ENCODE results near the gene SGPL1. TPM values are rescaled to one million over a fixed set of nuclear protein-coding genes. Genes with fewer than 3 reads are reported as not detected.

SGPL1 gene
- total and polyA plus RNA-seq, 2 of the 8 experiments (the other 6 are each of a cell fraction or from before 2014, with no cell fraction given): 20.5 to 51.6 TPM

DNA sequence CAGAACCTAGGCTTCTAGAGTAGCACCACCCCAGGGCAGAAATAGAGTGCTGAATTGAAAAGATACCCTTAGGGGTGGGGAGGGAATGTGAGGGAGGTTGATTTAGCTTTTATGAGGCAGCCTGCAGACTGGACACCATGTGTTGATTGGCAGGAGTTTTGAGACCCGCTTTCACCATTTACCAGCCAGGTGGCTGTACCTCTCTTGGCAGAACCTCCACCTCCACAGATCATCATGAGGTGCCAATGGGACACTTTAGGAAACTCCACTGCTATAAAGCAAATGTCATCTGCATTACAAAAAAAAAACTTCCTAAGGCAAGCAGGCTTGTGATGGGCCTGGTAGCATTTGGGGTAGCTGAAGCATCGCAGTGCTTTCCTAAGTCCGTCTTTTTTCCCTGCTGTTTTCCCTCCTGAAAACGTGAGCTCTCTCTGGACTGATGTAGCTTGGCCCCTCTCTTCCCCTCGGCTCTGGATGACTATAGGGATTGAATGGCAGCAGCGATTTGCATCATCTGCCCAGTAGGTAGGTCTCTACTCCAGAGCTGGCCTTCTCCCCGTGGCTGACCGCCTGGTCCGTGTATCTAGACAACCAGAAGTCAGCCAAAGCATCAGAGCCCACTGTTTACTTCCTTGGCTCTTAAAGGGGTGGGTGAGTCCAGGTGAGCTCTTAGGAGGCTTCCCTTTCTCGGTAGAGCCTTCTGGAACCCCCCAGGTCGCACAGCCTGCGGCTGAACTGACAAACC, 71.3 kb downstream of the SGPL1 start:
- H2AFZ ChIP-seq (ENCODE audit: low read length): no peak overlapping the region; the same call in 1 of the 2 replicates
- DNase-seq (ENCODE audit: low read depth in 1 of 2, low spot score in 2 of 2): no peak
- no peak overlapping the region for H2BK15ac ChIP-seq (ENCODE audit: low read length)
- ChIA-PET POLR2A (ENCODE audit: partially characterized antibody) (interaction anchor here (0.6 to 3.2 kb wide), 8 partner anchors 9 to 328 kb away, joined by 3 to 12 read pairs (median 4); no protein-coding TSS in a partner anchor), CTCF (ENCODE audit: partially characterized antibody) (interaction anchor here (0.6 to 2.0 kb wide), 11 partner anchors 8 to 358 kb away, joined by 3 to 10 read pairs (median 4); no protein-coding TSS in a partner anchor)
- H2BK12ac ChIP-seq (ENCODE audit: low read depth, low read length): no peak overlapping the region
- H3K4me2 ChIP-seq (ENCODE audit: insufficient read depth in 1 of 2, low read depth in 2 of 2, low read length in 2 of 2): peak overlapping the region; percentile 81 to 82
- no peak overlapping the region; a peak in 1 of 7 replicates for H3K9ac ChIP-seq (replicated peaks in 1 of 4; ENCODE audit: extremely low read depth in 1 of 4, low read depth in 3 of 4, low read length in 3 of 4)
- H4K5ac ChIP-seq (ENCODE audit: insufficient read length, low read depth, low read length): no peak overlapping the region
- H2AK5ac ChIP-seq (ENCODE audit: low read depth, low read length): no peak overlapping the region; the same call in 1 of the 2 replicates
- no peak overlapping the region for H2BK20ac ChIP-seq (ENCODE audit: low read length)
- no peaks in the 10 kb centered on the region for H3K9me3 ChIP-seq (ENCODE audit: insufficient read depth in 2 of 2, low read depth in 1 of 2, low read length in 1 of 2)
- H3K4me1 ChIP-seq (replicated peaks in 1 of 4; ENCODE audit: control insufficient read depth in 3 of 4, insufficient read depth in 4 of 4, low read length in 3 of 4): peaks cover 6 to 19% (median 12%) of the 10 kb centered on the region in 4 experiments; a peak in 6 of 7 replicates
- no peak for TF ChIP-seq NRF1 (IDR thresholded peaks at IDR 0.05; ENCODE audit: low read depth, low read length)
- no peak for TF ChIP-seq EZH2 (IDR thresholded peaks at IDR 0.05; ENCODE audit: low read depth, low read length, severe bottlenecking)
- TF ChIP-seq CTBP2 (IDR thresholded peaks at IDR 0.05; ENCODE audit: borderline replicate concordance, insufficient read depth, insufficient read length, low read length): no peak
- TF ChIP-seq SAP30 (IDR thresholded peaks at IDR 0.05; ENCODE audit: insufficient read depth, insufficient replicate concordance, low read length): no peak
- TF ChIP-seq ATF2 (IDR thresholded peaks at IDR 0.05; ENCODE audit: low read length): no peak
- no peak for TF ChIP-seq SRF (IDR thresholded peaks at IDR 0.05; ENCODE audit: low read depth, low read length)
- H3K56ac ChIP-seq (replicated peaks; ENCODE audit: insufficient read length, low read depth, low read length): no peak overlapping the region
- no peak overlapping the region for H3K27ac ChIP-seq (ENCODE audit: low read depth, low read length)
- H3K27me3 ChIP-seq (replicated peaks in 1 of 4; ENCODE audit: control insufficient read depth in 3 of 4, extremely low read depth in 1 of 4, insufficient read depth in 3 of 4, low read length in 3 of 4): no peaks in the 10 kb centered on the region; a peak in 1 of 7 replicates
- no peak overlapping the region for H4K8ac ChIP-seq (ENCODE audit: extremely low read depth, insufficient read depth, low read length)
- 59% methylated on average over 12 of the region's 12 CpGs; no CpG with 5 or more reads in 1 of the 2 experiments for WGBS, 2 experiments (ENCODE audit: extremely low coverage in 1 of 2, insufficient coverage in 1 of 2, insufficient read length in 1 of 2, insufficient replicate concordance in 2 of 2, low coverage in 1 of 2, low lambda C conversion rate in 2 of 2, missing lambda C conversion rate in 1 of 2)
- no peak for FAIRE-seq
- H3K23ac ChIP-seq (ENCODE audit: insufficient read length): no peak overlapping the region
- no peak overlapping the region for H2BK120ac ChIP-seq (replicated peaks; ENCODE audit: low read depth, low read length)
- 0 out of 2 replicates have a peak overlapping the region, but pooled peaks have one; percentile 12 for H2BK5ac ChIP-seq (ENCODE audit: low read depth, low read length)
- no peaks in the 10 kb centered on the region for H4K20me1 ChIP-seq (replicated peaks in 1 of 2; ENCODE audit: control insufficient read depth in 1 of 2, insufficient read depth in 2 of 2, low read length in 2 of 2)
- H3K79me1 ChIP-seq (ENCODE audit: low read depth, low read length): no peaks in the 10 kb centered on the region
- H3K4me3 ChIP-seq (ENCODE audit: extremely low read depth in 1 of 4, insufficient read depth in 2 of 4, low read depth in 3 of 4, low read length in 4 of 4): peak overlapping the region; percentile 55 to 72 (median 64)
- no peak overlapping the region for H3K14ac ChIP-seq (ENCODE audit: insufficient read length)
- peak overlapping the region; percentile 71 for H3K18ac ChIP-seq (ENCODE audit: extremely low read depth, low read length)
- no peak overlapping the region for H3K4ac ChIP-seq (replicated peaks; ENCODE audit: insufficient read length, low read depth, low read length)
- H3K79me2 ChIP-seq (ENCODE audit: control insufficient read depth in 1 of 2, insufficient read depth in 2 of 2, low read length in 2 of 2): no peaks in the 10 kb centered on the region
- peaks cover 0 to 21% (median 5%) of the 10 kb centered on the region in 4 experiments; a peak in 2 of 8 replicates for H3K36me3 ChIP-seq (ENCODE audit: control insufficient read depth in 2 of 4, insufficient read depth in 4 of 4, low read length in 3 of 4)
- H3K23me2 ChIP-seq (ENCODE audit: low read depth, low read length): peaks cover 3% of the 10 kb centered on the region
- no peak overlapping the region for H4K91ac ChIP-seq (replicated peaks; ENCODE audit: insufficient read length, low read length)
